HG03469 (cell line): ENCODE data around the gene TMEM203.

Source experiments
- ATAC-seq: cut with Tn5 transposase; IDR thresholded peaks from one replicate; pipeline ENCODE4 v1.9.1; 2021; ENCODE audit warnings: mild to moderate bottlenecking, moderate library complexity, moderate number of reproducible peaks; ENCODE audit not compliant: unreplicated experiment

The TMEM203 gene

DNA sequence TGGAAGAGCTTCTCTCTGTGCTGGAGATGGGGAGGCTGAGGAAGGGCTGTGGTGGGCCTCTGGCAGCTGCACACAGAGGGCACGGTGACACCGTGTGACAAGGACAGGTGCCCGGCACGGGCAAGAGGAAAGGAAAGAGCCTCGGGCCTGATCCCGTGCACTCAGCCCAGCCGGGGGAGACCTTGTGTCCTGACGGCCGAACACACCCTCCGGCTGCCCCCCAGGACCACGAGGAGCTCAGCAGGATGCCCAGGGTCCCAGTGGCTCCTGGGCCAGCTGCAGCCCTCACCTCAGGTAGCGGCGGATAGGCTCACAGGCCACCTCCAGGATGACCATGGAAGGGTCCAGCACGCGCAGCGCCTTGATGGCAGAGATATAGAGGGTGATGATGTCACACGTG is 22.6 kb downstream of the TMEM203 start:
- no peak for ATAC-seq

DNA sequence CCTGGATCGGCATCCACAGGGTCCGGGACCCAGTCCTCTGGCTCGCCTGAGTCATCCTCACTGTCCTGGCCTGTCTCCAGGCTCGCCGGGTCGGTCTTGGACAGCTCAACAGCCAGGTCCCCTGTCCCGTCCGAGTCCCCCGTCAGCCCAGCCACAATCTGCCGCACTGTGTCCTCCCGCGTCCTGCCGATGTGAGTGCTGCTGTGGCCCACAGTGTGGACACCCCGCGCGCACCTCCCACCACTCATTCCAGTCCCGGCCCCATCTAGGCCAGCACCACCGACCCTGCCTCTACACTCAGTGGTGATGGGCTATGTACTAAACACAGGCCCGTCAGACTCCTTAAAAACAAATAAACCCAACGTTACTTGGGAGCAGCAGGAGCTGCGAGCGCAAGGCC is 23.8 kb downstream of the TMEM203 start:
- ATAC-seq: no peak

DNA sequence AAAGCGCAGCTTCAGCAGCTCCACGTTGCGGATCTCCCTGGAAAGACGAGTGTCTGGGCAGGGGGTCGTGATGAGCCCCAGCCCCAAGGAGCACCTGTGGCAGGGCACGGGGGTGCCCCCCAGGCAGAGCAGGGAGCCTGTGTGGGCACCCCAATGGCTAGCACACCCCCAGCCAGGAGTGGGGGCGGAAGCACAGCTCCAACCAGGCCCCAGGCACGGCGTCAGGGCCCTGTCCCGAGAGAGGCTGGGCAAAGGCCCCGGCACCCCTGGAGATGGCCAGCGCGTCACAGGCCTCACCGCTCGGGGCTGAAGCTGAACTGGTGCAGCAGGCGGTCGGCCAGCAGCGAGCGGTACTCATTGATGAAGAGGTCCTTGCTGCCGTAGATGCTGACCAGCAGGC is 25.0 kb downstream of the TMEM203 start:
- no peak for ATAC-seq

DNA sequence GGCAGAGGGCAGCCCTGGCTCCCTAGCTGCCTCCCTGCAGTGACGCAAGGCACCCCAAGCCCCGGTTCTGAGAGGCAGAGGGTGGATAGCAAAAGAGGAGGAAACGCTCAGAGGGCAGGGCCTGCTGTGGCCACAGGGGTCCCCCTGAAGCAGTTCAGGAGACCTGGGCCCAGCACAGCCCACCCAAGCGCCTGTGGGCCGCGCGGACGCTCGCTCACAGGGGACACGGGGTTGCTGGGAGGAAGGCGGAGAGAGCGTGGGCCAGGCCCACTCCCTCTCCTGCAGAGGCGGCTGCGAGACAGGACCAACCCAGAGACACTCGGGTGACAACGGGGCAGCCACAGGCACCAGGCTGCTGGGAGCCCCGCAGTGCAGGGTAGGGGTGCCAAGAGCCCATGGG is 25.7 kb downstream of the TMEM203 start:
- no peak for ATAC-seq

DNA sequence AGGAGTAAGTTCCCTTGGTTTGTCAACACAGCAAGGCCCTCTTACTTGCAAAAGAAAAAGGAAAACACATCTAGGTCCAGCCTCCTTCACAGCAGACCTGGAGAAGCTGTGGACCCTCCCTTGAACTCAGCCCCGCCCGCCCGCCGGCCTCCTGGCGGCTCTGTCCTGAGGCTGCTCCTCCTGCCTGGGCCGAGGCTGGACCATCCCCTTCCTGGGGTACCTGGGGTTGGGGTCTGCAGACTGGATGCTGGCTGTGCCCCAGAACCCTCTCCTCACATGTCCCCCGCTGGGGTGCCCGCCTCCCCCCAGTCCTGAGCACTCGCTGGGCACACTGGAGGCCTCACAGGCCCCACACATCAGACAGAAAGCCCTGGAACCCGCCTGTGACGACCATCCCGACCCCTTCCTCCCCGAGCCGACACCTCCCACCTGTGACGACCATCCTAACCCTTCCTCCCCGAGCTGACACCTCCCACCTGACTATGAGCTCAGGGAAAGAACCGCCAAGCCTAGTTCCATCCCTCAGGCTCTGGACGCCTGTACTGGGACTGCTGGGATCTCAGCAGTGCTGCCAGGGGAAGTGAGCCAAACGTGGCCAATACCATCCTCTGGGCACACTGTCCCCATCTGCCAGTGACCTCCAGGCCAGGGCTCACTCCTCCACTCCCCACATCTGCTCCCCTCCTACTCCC is 26.4 kb downstream of the TMEM203 start:
- ATAC-seq: no peak

DNA sequence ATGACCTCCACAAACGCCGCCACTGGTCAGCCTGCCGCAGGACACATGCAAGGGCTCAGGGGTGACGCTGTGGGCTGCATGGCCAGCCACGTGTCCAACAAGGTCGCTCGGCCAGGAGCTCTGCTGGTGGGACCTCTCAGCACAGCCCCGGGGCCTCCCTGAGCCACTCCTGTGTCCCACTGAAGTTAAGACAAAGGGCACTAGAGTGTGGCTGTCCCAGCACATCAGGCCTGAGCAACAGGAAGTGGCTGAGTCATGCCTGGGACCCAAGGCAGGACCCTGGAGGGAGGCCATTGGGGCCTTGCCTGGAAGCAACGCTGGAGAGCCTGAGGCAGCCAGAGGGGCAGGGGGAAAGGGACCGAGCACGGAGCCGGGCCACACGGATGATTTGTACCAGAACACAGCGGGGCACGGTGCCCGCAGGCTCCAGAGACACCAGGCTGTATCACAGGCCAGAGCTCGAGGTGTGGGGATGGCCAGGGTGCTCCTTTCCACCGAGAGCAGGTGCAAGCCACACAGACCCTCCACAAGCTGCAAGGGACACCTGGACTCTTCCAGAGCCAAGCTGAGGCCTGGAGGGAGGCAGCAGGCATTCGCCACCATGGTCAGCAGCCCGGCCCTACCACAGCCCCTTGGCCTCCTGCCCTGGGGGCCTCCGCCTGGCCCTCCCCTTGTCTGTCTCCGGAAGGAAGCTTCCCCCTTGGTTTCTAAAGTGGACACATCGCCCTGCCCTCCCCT is 27.1 kb downstream of the TMEM203 start:
- no peak for ATAC-seq

DNA sequence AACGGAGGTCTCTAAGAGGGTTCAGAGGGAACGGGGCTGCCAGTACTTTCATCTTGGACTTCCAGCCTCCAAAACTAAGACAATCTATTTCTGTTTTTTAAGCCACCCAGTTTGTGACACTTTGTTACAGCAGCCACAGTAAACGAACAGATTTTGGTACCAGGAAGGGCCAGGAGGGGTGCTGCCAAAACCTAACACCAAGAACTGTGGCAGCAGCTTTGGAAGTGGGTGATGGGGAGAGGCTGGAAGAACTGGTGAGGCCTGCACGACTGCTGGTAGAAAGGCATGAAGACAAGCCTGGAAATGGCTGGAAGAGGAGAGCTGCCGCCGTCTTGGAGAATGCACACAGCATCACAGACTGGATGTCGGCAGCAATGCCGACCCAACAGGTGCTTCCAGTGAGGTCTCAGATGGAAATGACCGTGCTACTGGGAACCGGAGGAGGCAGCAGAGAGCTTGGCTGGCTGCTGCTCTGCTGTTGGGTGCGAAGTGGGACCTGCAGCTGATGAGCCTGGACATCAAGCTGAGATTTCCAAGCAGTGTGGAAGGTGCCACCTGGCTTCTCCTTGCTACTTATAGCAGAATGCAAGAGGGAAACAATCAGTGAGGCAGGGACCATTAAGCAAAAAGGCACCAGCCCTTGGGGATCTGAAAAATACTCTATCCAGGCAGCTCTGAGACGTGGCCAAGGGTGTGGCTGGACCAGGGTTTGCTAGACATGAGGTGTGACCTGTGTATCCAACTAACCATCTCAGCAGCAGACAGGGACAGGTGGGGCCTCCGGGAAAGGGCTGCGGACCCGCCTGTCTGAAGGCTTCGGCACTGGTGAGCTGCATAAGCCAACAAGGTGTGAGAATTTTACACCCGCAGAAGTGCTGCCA is 28.9 kb downstream of the TMEM203 start:
- no peak for ATAC-seq

DNA sequence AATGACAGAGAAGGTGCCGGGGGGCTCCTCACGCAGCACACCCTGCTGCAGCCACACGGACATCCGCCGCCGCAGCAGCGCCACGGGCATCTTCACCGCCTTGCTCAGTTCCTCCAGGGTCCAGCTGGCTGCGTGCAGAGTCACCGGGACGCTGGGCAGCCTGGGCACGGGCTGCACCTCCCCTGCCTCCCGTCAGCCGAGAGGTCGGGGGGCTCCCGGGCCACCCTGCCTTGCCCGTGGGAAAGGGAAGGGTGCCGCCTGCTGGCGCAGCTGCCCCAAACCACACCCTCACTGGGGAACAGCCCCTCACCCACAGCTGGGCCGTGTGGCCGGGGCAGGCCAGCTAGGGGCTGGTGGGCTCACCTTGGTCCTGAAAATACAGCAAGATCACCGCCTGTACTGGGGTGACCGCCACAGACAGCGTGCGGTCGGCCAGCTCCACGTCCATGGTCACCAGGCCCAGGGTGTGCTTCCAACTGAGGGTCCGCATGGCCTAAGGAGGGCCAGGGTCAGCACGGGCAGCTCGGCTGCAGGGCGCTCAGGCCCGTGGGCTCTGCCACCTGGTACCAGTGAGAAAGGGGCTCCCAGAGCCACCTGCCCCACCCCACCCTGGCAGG is 30.0 kb downstream of the TMEM203 start:
- ATAC-seq: no peak

DNA sequence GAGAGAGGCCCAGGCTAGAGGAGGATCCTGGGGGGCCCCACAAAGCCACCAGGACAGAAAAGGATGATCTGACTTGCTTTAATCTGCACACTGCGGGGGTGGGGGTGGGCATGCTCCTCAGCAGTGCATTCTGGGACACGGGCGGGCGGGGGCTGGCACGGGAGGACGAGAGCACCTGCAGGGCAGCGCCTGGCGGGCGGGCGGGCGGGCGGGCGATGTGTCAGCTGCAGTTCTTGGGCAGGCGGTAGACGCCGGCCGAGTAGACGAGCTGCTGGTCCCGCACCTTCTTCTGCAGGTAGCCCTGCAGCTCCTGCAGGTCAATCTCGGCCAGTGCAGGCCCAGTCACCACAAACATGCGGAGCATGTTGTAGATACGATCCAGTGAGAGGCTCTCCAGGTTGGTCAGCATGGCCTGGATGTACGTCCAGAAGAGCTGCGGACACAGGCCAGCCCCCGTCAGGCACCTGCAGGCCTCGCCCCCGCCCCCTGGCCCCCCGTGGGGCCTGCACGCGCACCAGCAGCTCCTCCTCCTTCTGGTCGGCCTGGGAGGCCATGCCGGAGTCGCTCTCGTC is 30.6 kb downstream of the TMEM203 start:
- ATAC-seq: no peak

DNA sequence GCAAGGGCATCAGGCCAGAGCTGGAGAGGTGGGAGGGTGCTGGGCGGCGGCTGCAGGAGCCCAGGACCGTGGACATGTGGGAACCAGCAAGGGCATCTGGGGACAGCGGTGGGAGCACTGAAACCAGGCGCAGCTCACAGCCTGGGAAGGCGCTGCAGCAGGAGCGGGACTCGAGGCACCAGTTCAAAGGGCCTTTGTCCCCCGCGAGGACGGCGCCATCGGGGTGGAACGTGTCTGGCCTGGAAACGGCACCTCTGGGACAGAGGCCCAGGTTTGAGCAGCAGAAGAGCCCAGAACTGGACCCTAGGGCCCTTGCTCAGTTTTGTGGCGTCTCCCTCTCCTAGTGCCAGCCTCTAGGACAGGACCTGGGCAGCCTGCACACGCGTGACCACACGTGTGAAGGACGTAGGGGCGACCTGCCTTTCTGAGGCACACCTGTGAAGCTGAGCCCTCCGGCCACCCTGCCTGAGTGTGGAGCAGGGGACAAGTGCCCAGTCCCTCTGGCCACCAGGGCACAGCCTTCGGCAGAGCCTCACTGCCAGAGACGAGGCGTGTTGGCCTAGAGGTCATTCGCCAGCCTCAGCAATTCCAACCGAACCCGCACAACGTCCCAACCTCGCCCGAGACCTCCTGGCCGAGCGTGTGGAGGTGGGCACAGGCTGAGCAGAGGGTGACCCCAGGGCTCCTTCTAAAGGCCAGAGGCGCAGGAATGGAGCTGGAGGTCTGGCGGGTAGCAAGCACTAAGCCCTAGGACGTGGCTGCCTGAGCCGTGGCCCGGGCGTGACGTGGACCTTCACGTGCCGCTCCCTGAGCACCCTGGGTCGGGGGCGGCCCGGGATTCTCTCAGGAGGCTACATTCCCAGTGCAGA is 31.4 kb downstream of the TMEM203 start:
- ATAC-seq: no peak

DNA sequence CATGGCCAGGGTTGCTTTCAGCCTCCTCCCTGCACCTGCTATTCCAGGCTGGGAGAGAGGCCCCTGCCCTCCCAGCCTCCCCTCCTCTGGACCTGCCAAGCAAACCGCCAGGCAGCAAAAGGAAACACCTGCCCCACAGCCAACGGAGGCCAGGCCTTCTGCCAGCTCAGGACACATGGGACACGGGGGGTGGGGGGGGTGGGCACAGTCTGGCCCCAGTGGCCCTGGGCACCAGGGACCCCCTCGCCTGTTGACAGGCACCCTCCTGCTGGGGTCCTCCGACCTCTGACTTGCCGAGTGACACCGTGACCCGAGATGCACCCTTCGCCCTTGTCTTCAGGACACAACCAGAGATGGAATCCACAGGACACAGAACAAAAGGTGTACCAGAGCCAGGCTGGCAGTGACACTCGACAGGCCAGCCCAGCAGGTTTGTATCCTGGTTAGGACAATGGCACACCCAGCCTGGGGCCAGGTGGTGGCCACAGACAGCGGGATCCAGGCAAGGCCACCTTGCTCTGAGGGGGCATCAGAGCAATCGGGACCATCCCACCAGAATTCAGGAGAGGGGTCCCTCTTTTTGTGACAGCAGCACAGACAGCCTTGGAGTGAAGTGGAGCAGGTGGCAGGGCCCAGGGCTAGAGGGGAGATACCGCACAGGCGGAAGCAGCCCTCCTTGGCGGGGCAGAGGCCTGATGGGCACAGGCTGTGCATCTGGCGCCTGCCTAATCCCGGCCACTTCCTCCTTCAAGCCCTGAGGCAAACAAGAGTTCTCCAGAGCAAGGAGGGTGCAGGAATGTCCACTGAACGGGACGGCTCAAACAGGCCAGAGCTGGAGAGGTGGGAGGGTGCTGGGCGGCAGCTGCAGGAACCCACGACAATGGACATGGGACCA is 32.3 kb downstream of the TMEM203 start:
- no peak for ATAC-seq

DNA sequence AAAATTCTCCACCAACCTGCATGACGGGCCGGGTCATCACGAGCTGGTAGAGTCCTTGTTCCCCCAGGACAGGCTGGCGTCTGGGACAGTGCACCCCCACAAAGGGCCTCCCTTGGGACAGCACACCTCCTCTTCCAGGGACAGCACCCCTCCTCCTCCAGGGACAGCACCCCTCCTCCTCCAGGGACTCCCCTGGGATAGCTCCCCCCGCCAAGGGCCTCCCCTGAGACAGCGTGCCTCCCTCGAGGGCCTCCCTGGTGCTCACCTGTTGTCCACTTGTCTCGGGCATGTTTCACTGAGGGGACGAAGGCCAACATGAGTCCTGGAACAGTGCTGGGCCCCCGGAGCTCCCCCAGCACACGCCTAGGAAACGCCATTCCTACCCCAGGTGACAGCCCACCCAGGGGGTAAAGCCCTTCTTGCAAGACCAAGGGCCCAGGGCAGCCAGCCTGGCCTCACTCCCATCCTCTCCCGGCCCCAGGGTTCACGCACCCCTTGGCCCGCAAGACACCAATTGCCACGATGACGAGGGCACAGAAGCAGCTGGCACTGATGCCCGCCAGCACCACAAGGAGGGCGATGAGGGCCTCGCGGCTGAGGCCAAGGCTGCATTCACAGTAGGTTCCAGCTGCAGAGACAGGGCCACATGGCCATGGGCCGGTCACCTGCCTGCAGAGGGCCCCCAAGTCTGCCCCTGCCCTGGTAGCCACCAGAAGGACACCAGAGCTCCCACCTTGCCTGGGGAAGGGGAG is 34.1 kb downstream of the TMEM203 start:
- no peak for ATAC-seq

DNA sequence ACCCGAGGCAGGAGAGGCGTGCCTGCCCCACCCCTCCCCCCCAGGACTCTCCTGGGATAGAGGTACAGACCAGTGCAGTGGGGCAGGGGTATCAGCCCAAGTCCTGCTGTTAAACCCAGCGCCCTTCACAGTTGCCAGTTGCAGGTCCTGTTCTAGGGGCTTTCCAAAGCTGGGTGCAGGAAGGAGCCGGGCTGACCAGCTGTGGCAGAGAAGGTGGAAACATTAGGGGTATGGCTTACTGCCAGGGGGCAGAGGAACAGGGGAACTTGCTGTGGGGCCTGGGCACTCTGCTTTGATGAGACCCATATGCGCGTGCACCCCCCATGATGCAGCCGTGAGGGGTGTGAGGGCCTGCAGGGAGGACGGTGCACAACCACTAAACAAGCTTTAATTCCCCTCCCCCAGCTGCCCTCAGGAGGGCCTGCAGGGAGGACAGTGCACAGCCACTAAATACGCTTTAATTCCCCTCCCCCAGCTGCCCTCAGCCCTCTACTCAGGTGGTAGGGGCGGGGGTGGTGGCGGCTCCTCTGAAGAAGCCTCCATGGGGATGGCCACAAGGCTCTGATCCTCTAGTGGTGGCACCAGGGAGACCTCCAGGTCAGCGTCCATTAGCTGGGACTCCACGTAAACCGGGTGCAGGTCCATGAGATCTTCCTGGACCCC is 34.8 kb downstream of the TMEM203 start:
- no peak for ATAC-seq

DNA sequence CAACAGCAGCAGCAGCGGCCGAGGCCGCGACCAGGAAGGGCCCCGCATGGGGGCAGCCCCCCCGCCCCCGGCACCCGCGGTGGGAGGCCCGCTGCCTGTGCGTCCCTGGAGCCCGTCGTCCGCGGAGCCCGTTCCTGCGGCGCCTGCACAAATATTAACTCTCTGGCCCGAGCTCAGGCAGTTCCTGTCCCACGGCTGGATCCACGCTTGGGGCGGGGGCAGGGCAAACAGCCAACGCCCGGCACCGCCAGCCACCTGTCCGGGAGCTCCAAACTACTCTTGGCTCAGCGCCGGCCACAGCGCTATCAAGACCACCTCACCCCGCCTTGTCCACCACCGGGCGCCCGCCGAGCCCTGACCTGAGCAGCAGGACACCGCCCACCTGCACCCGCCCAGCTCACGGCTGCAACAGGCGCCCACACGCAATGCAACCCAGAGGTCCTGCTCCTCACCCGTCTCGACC is 35.5 kb downstream of the TMEM203 start, which contains the start of gene LRRC26:
LRRC26 (minus strand) TSS at position 156 of the 463 bp plus-strand sequence; CDS start at position 48, 108 bp downstream.
- no peak for ATAC-seq

DNA sequence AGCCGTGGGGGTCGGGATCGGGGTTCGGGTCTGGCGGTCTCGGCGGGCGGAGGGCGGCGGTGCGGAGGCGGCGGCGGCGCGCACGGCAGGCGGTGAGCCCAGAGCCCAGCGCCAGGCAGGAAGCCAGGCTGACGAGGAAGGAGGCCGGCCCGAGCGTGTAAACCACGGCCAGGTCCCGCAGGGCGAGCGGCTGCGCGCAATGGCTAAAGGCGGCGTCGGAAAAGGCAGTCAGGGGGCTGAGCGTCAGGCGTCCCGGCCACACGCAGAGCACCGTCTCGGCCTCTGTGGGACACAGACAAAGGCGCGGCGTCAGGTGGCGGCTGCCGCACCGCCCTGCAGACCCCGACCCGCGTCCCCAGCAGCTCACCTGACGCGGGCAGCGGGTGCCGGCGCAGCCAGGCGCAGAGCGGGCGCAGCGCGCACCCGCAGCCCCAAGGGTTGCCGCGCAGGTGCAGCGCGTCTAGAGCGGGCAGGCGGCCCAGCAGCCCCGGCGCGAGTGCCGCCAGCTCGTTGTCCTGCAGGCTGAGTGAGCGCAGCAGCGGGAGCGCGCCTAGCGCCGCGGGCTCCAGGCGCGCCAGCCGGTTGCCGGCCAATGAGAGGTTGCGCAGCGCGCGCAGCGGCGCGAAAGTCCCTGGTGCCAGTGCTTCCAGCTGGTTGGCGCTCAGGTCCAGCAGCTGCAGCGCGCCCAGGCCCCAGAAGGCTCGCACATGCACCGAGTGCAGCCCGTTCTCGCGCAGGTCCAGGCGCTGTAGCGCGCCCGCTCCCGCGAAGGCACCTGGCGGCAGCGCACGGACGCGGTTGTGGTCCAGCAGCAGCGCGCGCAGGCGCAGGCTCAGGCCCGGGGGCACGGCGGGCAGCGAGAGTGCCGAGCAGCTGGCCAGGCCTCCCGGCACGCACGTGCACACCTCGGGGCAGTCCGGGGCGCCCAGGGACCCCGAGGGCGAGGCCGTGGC is 36.3 kb downstream of the TMEM203 start:
- ATAC-seq: no peak

DNA sequence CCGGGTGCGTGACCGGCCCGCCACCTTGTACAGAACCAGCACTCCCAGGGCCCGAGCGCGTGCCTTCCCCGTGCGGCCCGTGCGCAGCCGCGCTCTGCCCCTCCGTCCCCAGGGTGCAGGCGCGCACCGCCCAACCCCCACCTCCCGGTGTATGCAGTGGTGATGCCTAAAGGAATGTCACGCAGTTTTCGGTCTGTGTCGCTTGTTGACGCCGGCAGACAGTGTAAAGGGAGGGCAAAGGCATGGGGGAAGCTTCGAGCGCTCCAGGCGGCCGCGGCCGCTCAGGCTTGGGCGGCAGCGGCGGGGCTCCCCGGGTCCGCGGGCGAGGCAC is 36.9 kb downstream of the TMEM203 start:
- no peak for ATAC-seq
